Measurements from ENCODE around the gene OGFOD1.

DNA sequence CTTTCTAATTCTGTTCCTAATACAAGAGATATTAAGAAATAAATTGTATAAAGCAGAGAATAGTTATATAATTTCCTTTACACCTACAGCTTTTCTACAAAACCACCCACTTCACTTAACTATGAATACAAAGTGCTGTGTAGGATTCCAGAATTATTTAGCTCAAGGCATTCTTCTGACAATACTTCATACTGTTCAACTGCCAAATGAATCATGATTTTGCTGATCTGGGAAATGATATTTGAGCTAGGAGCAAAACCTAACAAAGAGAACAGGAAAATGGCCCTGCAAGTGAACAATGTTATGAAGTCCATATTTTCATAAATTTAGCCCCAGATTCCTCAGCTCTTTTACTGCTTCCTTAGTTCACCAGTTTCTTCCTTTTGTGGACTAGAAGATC lies 55.6 kb downstream of the OGFOD1 start:
- TF ChIP-seq CTCF (conservative IDR thresholded peaks at IDR 0.05; ENCODE audit: low read depth, low read length) (no peak), EZH2phosphoT487 (IDR thresholded peaks at IDR 0.05; ENCODE audit: borderline replicate concordance, low read length) (no peak)

Measured in PC-3 (cell line).